Putamen (tissue), 1 donor: Measurements from ENCODE around the gene TRAP1.
"Not testable (repeated sequence)": the region's sequence is repeated elsewhere in the genome, so short reads cannot be mapped to it uniquely, and the experiment has no call there.

ENCODE experiments used
- DNase-seq: peaks from one replicate; pipeline ENCODE4 v3.0.0-alpha.2; 2016; ENCODE audit warnings: low spot score

TRAP1 gene

GRCh38 chr16:3673676-3674377 lies 43.5 kb downstream of the TRAP1 start:
- DNase-seq = no peak

- no peak for DNase-seq
These were observed 44.1 kb downstream of the TRAP1 start for GRCh38 chr16:3673201-3673600.

- no peak for DNase-seq
These were observed 44.7 kb downstream of the TRAP1 start for GRCh38 chr16:3672571-3673041.

GRCh38 chr16:3671424-3671823 lies 45.9 kb downstream of the TRAP1 start:
- DNase-seq = no peak

GRCh38 chr16:3670711-3671110 lies 46.6 kb downstream of the TRAP1 start:
- no peak for DNase-seq

- DNase-seq = no peak
These were observed 48.2 kb downstream of the TRAP1 start for GRCh38 chr16:3669082-3669481.

- no peak for DNase-seq
These were observed 48.7 kb downstream of the TRAP1 start for GRCh38 chr16:3668626-3669025.

- DNase-seq = peak; percentile 30
These were observed 51.8 kb downstream of the TRAP1 start for GRCh38 chr16:3665508-3665907.

- DNase-seq = no peak
These were observed 53.0 kb downstream of the TRAP1 start for GRCh38 chr16:3664187-3664896.

- DNase-seq = no peak
These were observed 54.7 kb downstream of the TRAP1 start for GRCh38 chr16:3662601-3663000.

GRCh38 chr16:3661922-3662321 lies 55.4 kb downstream of the TRAP1 start:
- no peak for DNase-seq

- no peak for DNase-seq
These were observed 56.0 kb downstream of the TRAP1 start for GRCh38 chr16:3661311-3661710.

GRCh38 chr16:3659251-3659650 lies 58.1 kb downstream of the TRAP1 start:
- DNase-seq = no peak

GRCh38 chr16:3656491-3657468 lies 60.5 kb downstream of the TRAP1 start:
- no peak for DNase-seq

GRCh38 chr16:3656160-3656490 lies 61.2 kb downstream of the TRAP1 start:
- DNase-seq = not testable (repeated sequence)

GRCh38 chr16:3655396-3656159 lies 61.7 kb downstream of the TRAP1 start:
- DNase-seq = no peak

- no peak for DNase-seq
These were observed 62.3 kb downstream of the TRAP1 start for GRCh38 chr16:3655030-3655395.

GRCh38 chr16:3654249-3654991 lies 62.9 kb downstream of the TRAP1 start, which contains the start of gene DNASE1:
TSS of gene DNASE1 (plus strand) at chr16:3654691. CDS start at chr16:3655374, 683 bp downstream.
- no peak for DNase-seq

GRCh38 chr16:3652373-3653195 lies 64.7 kb downstream of the TRAP1 start:
- no peak for DNase-seq
